Right renal cortex interstitium (tissue), 3 donors: ENCODE measurements around the gene WDR45B. TPM values are rescaled to one million over a fixed set of nuclear protein-coding genes. Genes with fewer than 3 reads are reported as not detected.

Source experiments
- DNase-seq, 3 donors: peaks; one replicate each; pipeline ENCODE4 v3.0.0-alpha.2; 2013; ENCODE audit warnings: low read depth in 3 of 3, low spot score in 2 of 3
- polyA plus RNA-seq, 3 donors: library from polyadenylated mRNA; unstranded; fragments of 120-200 nt; gene quantifications; one replicate each; pipeline ENCODE4 v1.2.1, GENCODE V29; 2013; ENCODE audit not compliant: insufficient read length in 3 of 3

The WDR45B gene
- polyA plus RNA-seq, 3 donors: 88.7 to 98.3 (median 98.2) TPM

GRCh38 chr17:82633343-82633742 is 14.9 kb downstream of the WDR45B start:
- no peak for DNase-seq

GRCh38 chr17:82632451-82632850 is 15.8 kb downstream of the WDR45B start:
- DNase-seq: no peak

- DNase-seq: no peak
Observed at GRCh38 chr17:82631544-82631943, 16.7 kb downstream of the WDR45B start.

- DNase-seq: no peak
Observed at GRCh38 chr17:82630212-82630611, 18.0 kb downstream of the WDR45B start.

- no peak for DNase-seq
Observed at GRCh38 chr17:82629748-82630147, 18.5 kb downstream of the WDR45B start.

- no peak for DNase-seq
Observed at GRCh38 chr17:82627405-82627804, 20.8 kb downstream of the WDR45B start.

- DNase-seq: no peak
Observed at GRCh38 chr17:82623707-82624106, 24.5 kb downstream of the WDR45B start.

GRCh38 chr17:82619641-82620040 is 28.6 kb downstream of the WDR45B start:
- DNase-seq: no peak

- DNase-seq: no peak
Observed at GRCh38 chr17:82619211-82619610, 29.0 kb downstream of the WDR45B start.

- no peak for DNase-seq
Observed at GRCh38 chr17:82616021-82616711, 32.1 kb downstream of the WDR45B start.

GRCh38 chr17:82615084-82616020 is 32.9 kb downstream of the WDR45B start:
- no peak for DNase-seq

- no peak for DNase-seq
Observed at GRCh38 chr17:82614095-82614631, 34.1 kb downstream of the WDR45B start.

GRCh38 chr17:82613283-82614094 is 34.8 kb downstream of the WDR45B start:
- no peak for DNase-seq

- DNase-seq: no peak
Observed at GRCh38 chr17:82611140-82612058, 36.8 kb downstream of the WDR45B start.

GRCh38 chr17:82609655-82610054 is 38.6 kb downstream of the WDR45B start:
- DNase-seq: no peak

- DNase-seq: no peak
Observed at GRCh38 chr17:82608816-82609215, 39.4 kb downstream of the WDR45B start.

GRCh38 chr17:82605939-82606600 is 42.2 kb downstream of the WDR45B start:
- DNase-seq: no peak

- no peak for DNase-seq
Observed at GRCh38 chr17:82604532-82604931, 43.7 kb downstream of the WDR45B start.

- DNase-seq: no peak
Observed at GRCh38 chr17:82603981-82604448, 44.2 kb downstream of the WDR45B start.
